Measurements from ENCODE around the gene MARCHF10.

The MARCHF10 gene

DNA sequence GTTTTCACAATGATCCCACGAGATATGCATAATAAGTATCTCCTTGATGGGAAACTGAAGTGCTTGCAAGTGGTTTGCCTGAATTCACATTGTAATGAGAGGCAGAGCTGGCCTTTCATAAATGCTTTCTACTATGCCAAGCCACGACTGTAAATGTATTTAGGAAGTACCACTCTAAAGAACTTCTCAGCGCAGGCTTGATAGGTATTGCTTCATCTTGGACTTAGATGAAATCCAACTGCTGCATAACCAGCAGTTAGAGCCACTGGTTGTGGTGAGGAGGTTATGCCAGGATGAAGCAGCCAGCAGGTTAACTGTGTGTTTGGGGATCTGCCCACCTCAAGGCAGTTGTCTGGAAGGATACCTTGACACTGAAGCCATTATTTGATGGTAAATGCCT lies 26.8 kb downstream of the MARCHF10 start:
- no peaks in the 10 kb centered on the region for H3K9me3 Mint-ChIP-seq
- peaks cover 5% of the 10 kb centered on the region for H3K27me3 Mint-ChIP-seq
- H3K36me3 Mint-ChIP-seq: peaks cover 3% of the 10 kb centered on the region
- H3K4me3 Mint-ChIP-seq: no peak overlapping the region
- no peak overlapping the region for H3K27ac Mint-ChIP-seq
- H3K4me1 Mint-ChIP-seq: no peaks in the 10 kb centered on the region

DNA sequence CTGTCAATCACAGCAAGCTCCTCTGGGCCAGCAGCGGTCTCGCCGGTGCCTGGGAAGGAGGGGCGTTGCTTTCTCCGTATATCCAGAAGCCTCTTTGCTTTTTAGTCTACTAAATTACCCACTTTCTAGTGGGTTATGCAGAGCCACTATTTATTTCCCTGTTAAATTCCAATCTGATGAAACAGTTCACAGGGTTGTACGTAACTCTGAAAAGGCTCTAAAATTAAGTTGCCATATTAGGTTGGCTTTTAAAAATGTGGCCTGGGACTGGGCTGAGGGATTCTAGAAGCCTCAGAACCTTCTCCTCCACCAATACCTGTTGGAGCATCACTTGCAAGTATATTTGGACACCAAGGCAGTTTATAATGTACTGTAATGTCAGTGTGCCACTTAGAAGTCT lies 27.2 kb downstream of the MARCHF10 start:
- no peak overlapping the region for H3K4me3 Mint-ChIP-seq
- H3K27me3 Mint-ChIP-seq: peaks cover 7% of the 10 kb centered on the region
- H3K9me3 Mint-ChIP-seq: no peaks in the 10 kb centered on the region
- H3K4me1 Mint-ChIP-seq: no peaks in the 10 kb centered on the region
- H3K36me3 Mint-ChIP-seq: peaks cover 3% of the 10 kb centered on the region
- no peak overlapping the region for H3K27ac Mint-ChIP-seq

DNA sequence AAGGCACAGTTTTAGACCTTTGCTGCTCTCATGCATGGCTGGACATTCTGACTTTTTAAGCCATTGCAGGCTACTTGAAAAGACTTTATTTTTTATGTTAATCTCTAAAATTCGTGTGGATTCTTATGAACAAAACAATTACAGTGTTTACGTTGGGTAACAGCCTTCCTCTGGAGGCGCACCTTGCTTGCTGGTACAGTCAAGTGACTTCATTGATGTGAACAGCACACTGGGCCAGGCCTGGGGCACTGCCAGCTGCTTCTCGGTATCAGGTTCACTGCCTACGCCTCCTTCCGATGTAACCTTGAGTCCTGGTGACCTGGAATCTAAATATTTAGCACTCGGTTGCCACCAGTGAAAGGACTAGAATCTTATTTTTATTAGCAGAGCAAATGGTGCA lies 27.8 kb downstream of the MARCHF10 start:
- H3K36me3 Mint-ChIP-seq: peaks cover 3% of the 10 kb centered on the region
- peaks cover 7% of the 10 kb centered on the region for H3K27me3 Mint-ChIP-seq

DNA sequence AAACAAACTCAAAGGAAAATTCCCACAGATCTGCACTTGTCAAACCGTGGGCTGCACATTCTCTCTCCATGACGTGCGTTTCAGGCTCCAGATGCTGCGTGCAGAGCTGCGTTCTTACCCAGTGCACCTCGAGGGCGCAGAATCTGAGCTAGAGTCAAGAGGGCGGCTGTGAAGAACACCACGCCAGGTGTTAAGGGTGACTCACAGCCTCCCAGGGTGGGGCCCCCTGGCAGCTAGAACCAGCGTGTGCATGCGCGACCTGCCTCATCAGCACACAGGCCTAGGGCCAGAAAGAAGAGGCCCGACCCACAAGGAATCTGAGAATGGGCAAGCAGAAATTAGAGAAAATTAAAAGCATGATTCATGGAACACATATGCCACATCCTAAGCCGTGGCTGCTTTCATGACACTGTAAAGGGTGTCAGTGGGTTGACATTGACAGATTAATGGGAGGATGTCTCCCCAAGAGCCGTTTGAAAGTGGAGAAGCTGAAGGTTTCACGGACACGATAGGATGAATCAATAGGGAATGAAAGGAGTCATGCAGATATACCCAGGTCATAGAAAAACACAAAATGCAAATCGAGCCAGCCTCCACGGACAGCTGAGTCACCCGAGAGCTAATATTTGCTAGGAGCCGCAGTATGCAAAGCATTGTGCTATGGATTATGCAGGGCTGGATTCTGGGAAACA lies 29.0 kb downstream of the MARCHF10 start:
- Mint-ChIP-seq H3K27ac (no peak overlapping the region), H3K4me1 (no peaks in the 10 kb centered on the region), H3K36me3 (peaks cover 3% of the 10 kb centered on the region), H3K9me3 (no peaks in the 10 kb centered on the region), H3K27me3 (peaks cover 10% of the 10 kb centered on the region), H3K4me3 (no peak overlapping the region)

More for the DNA sequence above, 27.8 kb downstream of the MARCHF10 start:
- H3K27ac Mint-ChIP-seq: no peak overlapping the region
- no peak overlapping the region for H3K4me3 Mint-ChIP-seq
- no peaks in the 10 kb centered on the region for H3K9me3 Mint-ChIP-seq
- no peaks in the 10 kb centered on the region for H3K4me1 Mint-ChIP-seq

DNA sequence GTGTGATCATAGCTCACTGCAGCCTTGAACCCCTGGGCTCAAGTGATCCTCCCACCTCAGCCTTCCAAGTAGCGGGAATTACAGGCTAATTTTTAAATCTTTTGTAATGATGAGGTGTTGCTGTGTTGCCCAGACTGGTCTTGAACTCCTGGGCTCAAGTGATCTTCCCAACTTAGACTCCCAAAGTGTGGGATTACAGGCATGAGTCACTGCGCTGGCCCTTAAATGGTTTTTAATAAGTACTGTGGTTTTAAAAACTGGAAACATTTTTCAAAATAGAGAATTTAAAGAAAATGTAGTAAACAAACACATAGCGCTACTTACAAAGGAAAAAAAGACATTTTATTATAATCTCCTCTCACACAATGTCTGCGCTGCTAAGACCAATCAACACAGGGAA lies 32.2 kb downstream of the MARCHF10 start:
- Mint-ChIP-seq H3K4me3 (no peak overlapping the region), H3K27me3 (peaks cover 13% of the 10 kb centered on the region), H3K27ac (no peak overlapping the region)

DNA sequence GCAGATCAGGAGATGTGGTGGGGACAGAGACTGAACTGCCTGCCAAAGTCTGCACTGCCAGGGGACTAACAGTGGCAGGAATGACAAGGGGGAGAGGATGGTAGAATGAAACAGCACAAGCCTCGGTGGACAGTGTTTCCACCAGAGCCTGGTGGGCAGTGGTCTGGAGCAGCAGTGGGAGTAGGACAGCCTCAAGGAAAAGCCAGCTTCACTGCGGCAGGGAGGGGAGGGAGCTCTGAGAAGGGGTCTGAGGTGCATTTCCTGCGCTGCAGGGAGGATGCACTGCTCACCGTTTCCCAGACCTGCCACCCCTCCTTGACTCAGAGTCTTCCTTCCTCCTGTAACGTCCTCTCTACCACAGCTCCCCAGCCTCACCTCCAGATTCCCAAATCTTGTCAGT lies 33.8 kb downstream of the MARCHF10 start:
- no peak overlapping the region for H3K4me3 Mint-ChIP-seq
- H3K36me3 Mint-ChIP-seq: no peaks in the 10 kb centered on the region

More for the DNA sequence above, 32.2 kb downstream of the MARCHF10 start:
- H3K9me3 Mint-ChIP-seq: no peaks in the 10 kb centered on the region
- H3K4me1 Mint-ChIP-seq: no peaks in the 10 kb centered on the region
- H3K36me3 Mint-ChIP-seq: no peaks in the 10 kb centered on the region

DNA sequence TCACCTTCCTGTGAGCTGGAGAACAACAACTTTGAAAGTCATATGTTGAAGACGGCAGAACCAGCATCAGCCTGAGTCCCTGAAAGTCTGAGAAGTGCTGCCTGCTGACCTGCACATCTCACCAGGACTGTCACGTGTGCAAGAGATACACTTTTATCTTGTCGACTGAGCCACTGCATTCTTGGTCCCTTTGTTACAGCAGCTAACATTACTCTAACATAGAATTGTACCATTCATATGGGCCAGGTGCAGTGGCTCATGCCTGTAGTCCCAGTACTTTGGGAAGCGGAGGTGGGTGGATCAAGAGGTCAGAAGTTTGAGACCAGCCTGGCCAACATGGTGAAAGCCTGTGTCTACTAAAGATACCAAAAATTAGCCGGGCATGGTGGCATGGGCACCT lies 40.1 kb downstream of the MARCHF10 start:
- Mint-ChIP-seq H3K27me3 (no peaks in the 10 kb centered on the region), H3K27ac (no peak overlapping the region), H3K36me3 (no peaks in the 10 kb centered on the region), H3K4me1 (no peaks in the 10 kb centered on the region), H3K9me3 (no peaks in the 10 kb centered on the region), H3K4me3 (no peak overlapping the region)

More for the DNA sequence above, 33.8 kb downstream of the MARCHF10 start:
- Mint-ChIP-seq H3K27ac (no peak overlapping the region), H3K4me1 (no peaks in the 10 kb centered on the region), H3K9me3 (no peaks in the 10 kb centered on the region), H3K27me3 (peaks cover 13% of the 10 kb centered on the region)

DNA sequence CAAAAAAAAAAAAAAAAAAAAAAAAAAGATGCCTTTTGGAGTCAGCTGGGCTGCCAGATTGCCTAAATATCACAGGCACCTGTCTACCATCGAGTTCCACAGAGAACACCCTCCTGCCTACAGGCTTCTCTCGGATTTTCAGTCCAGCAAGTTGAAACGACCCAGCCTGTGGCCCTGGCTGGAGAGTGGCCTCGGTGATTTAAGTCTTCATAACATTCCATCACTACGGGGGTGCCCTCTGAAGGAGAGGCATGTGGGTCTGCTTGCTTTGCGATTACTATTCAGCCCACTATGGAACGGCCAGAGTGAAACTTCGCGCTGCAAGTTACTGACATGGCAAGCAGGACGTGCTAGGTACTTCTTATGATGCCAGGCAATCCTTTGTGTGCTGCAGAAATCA lies 42.8 kb downstream of the MARCHF10 start:
- H3K9me3 Mint-ChIP-seq: no peaks in the 10 kb centered on the region
- no peaks in the 10 kb centered on the region for H3K27me3 Mint-ChIP-seq
- H3K4me1 Mint-ChIP-seq: no peaks in the 10 kb centered on the region
- no peaks in the 10 kb centered on the region for H3K36me3 Mint-ChIP-seq
- H3K27ac Mint-ChIP-seq: no peak overlapping the region
- no peak overlapping the region for H3K4me3 Mint-ChIP-seq

DNA sequence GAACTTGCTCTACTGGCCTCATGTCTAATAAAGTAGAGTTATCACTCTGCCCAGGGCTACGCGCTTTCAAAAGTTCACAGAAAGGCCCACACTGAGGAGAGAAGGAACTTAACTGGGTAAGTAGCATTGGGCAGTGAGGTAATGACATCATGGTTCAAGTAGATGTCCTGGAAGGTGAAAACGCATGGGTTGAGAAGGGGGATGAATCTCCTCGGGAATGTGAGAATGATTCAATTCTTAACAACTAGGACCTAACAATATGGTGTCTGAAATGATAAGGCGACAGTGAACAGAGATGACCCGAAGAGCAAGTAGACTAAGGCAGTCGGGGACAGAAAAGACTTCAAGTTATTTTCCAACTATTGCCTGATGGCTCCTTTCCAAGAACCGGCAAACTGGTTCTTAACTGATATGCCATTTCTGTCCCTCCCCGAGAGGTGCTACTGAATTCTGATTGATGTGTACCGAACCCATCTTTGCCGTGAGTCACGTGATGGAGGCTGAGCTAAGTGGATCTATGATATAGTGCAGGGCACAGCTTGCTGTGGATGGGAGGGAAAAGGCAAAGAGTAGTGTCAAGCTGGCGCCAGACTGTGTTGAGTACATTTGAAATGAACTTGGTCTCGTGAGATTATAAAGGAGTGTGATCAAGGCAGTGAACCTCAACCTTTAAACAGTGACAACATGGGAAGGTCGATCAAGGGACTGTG lies 44.1 kb downstream of the MARCHF10 start:
- Mint-ChIP-seq H3K4me3 (no peak overlapping the region), H3K27ac (no peak overlapping the region)

DNA sequence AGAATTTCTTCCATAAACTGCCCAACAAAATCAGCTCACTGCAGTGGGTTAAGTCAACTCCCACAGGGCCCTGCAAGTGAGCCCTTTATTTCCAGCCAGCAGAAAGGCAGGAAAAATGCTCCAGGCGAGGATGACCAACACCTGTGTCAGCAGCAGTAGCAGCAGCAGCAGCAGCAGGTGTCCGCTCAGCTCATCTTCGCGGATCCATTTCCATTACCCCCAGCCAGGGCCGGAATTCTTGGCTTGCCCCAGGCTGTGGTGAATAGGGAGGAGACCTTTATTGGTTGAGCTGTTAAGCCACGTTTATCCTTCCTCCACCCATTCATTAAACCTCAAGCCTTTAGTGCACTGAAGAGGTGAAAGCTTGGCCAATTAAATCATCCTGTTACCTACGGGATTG lies 46.2 kb downstream of the MARCHF10 start:
- Mint-ChIP-seq H3K27ac (no peak overlapping the region), H3K27me3 (no peaks in the 10 kb centered on the region), H3K4me3 (no peak overlapping the region), H3K4me1 (no peaks in the 10 kb centered on the region), H3K9me3 (no peaks in the 10 kb centered on the region), H3K36me3 (no peaks in the 10 kb centered on the region)

More for the DNA sequence above, 44.1 kb downstream of the MARCHF10 start:
- Mint-ChIP-seq H3K4me1 (no peaks in the 10 kb centered on the region), H3K9me3 (no peaks in the 10 kb centered on the region), H3K27me3 (no peaks in the 10 kb centered on the region), H3K36me3 (no peaks in the 10 kb centered on the region)

DNA sequence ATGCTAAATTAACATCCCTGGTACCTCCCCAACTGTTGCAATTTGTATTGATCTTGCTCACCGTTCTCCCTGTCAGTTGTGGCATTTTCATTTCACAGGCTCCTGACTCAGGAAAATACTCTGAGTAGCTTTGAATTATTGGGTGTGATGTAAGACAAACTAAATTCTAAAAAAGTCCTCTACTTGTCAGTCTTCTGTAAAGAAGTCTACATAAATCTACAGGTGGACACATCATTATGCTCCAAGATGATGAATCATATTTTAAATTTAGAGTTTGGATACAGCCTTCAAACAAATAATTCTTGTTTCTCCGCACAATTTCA lies 47.2 kb downstream of the MARCHF10 start:
- Mint-ChIP-seq H3K9me3 (no peaks in the 10 kb centered on the region), H3K27ac (no peak overlapping the region), H3K4me1 (no peaks in the 10 kb centered on the region), H3K36me3 (no peaks in the 10 kb centered on the region), H3K27me3 (no peaks in the 10 kb centered on the region), H3K4me3 (no peak overlapping the region)

DNA sequence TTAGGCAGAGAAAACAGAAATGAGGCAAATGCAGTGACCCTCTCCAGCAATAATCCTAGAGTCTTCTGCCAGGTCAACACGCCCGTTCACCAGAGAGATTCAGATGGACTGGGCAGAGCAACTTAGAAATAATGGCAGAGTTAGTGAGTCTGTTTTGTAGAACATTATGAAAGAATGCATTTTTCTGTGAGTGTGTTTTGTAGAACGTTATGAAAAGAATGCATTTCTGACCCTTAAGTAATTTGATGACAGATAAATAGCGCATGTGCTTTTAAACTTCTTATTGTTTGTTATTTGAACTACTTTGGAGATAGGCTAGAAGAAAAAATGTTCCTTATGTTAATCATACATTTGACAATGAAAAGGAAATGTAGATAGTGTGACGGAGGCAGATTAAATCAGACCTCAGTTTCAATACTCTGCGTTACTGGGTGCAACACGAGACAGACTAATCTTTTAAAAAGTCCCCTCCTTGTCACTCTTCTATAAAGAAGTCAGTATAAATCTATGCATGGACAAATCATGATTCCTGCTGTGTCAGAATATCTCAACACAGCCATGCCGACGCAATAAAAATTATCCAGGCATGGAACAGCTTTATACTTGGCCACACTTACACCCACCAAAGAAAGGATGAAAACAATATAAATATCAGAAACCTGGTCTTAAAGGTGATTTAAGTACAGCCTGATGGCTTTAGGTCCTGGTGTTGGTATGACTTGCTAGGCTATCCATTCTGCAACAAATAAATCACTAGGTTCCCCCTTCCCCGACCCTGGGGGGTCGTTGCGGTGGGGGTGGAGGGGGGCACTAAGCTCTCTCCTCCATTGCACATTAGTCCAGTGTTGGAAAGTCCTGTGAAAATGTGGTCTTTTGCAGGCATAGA lies 47.8 kb downstream of the MARCHF10 start:
- H3K27ac Mint-ChIP-seq: no peak overlapping the region
- no peaks in the 10 kb centered on the region for H3K36me3 Mint-ChIP-seq
- no peaks in the 10 kb centered on the region for H3K4me1 Mint-ChIP-seq
- H3K4me3 Mint-ChIP-seq: no peak overlapping the region
- H3K27me3 Mint-ChIP-seq: no peaks in the 10 kb centered on the region
- H3K9me3 Mint-ChIP-seq: no peaks in the 10 kb centered on the region

DNA sequence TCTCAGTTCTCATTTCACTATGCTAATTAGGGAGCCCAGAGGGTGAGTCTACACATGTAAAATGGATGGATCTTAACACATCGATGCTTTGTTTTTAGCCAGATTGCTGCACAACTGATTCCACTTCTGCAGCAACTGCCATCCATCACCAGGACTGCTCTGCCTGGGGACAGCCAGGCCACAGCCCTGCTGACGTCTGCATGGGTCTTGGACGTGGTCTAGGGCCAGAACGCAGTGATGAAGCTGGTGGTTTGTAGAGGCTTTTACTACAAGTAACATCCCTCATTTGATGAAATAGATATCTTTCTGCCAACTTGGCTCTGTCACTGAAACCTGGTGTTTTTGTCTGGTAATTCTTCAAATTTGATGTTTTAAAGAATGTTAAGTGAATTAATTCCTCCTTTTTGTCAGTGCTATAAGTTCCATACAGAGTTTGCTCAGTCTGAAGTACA lies 50.6 kb downstream of the MARCHF10 start:
- no peaks in the 10 kb centered on the region for H3K27me3 Mint-ChIP-seq
- no peaks in the 10 kb centered on the region for H3K9me3 Mint-ChIP-seq
- H3K4me3 Mint-ChIP-seq: no peak overlapping the region
- no peaks in the 10 kb centered on the region for H3K4me1 Mint-ChIP-seq
- no peaks in the 10 kb centered on the region for H3K36me3 Mint-ChIP-seq
- no peak overlapping the region for H3K27ac Mint-ChIP-seq

DNA sequence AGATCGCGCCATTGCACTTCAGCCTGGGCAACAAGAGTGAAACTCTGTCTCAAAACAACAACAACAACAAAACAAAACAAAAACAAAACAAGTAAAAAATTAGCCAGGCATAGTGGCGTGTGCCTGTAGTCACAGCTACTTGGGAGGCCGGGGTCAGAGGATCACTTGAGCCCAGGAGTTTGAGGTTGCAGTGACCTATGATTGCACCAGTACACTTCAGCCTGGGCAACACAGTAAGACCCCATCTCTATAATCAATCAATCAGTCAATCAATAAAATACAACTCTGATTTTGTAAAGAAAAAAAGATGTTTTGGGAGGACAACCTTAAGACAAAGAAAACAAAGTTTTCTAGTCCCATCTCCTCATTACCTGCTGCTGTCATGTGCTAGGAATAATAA lies 51.9 kb downstream of the MARCHF10 start:
- no peak overlapping the region for H3K4me3 Mint-ChIP-seq
- no peak overlapping the region for H3K27ac Mint-ChIP-seq
- H3K4me1 Mint-ChIP-seq: no peaks in the 10 kb centered on the region
- no peaks in the 10 kb centered on the region for H3K36me3 Mint-ChIP-seq
- H3K27me3 Mint-ChIP-seq: no peaks in the 10 kb centered on the region
- no peaks in the 10 kb centered on the region for H3K9me3 Mint-ChIP-seq

DNA sequence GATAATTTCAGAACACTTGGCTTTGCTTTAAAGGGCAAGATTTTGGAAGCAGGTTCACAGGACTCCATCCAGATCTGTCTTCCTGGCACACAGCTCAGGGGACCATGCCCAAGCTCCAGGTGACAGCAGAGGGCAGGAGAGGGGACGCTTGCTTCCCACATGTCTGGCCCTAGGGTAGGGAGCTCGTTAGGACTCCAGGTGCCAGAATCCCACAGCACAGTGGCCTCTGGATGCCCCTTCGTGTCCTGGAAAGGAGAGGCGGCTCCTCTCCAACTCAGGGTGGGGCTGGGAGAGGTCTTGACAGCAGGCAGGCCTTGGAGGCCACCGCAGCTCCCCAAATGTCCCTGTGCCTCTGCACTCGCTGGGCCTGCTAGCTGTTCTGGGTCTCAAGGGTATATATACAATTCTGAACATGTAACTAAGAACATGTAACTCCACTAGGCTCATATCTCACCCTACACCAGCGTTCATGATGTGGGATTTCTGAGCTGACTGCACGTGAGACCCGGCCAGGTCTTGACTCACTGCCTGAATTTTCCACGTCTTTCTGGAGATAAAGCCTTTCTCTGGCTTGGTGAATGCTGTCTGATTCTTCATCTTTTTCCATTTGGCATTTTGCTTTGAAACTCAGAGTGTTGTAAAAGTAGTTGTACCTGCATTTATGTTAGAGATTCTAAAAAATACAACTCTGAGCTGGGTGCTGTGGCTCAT lies 52.8 kb downstream of the MARCHF10 start:
- H3K4me3 Mint-ChIP-seq: no peak overlapping the region
- H3K4me1 Mint-ChIP-seq: no peaks in the 10 kb centered on the region
- H3K27me3 Mint-ChIP-seq: no peaks in the 10 kb centered on the region
- no peak overlapping the region for H3K27ac Mint-ChIP-seq
- no peaks in the 10 kb centered on the region for H3K9me3 Mint-ChIP-seq
- H3K36me3 Mint-ChIP-seq: no peaks in the 10 kb centered on the region
